Mammary epithelial cell (primary cell): Measurements from ENCODE around the gene ST3GAL4.
"Not testable (repeated sequence)": the region's sequence is repeated elsewhere in the genome, so short reads cannot be mapped to it uniquely, and the experiment has no call there.

ENCODE experiments used
- CTCF ChIP-seq, 2 donors: IDR thresholded peaks in 1 of 2; conservative IDR thresholded peaks in 1 of 2; 2 replicates each; pipeline ENCODE4 v1.5.1; 2011 to 2012; ENCODE audit warnings: inconsistent platforms in 2 of 2, low read length in 2 of 2, mild to moderate bottlenecking in 2 of 2, control low read depth in 1 of 2, low read depth in 1 of 2; ENCODE audit not compliant: insufficient read depth in 1 of 2; ENCODE audit errors: extremely low read depth in 1 of 2
- EZH2 ChIP-seq: IDR thresholded peaks from 2 replicates; pipeline ENCODE4 v1.6.1; 2012; ENCODE audit warnings: low read length, inconsistent platforms, borderline replicate concordance

- not testable (repeated sequence) for TF ChIP-seq EZH2; CTCF (conservative IDR thresholded peaks at IDR 0.05 in 1 of 2, IDR thresholded peaks at IDR 0.05 in 1 of 2; ENCODE audit: extremely low read depth in 1 of 2, insufficient read depth in 1 of 2, low read depth in 1 of 2, low read length in 2 of 2)
Measured at GRCh38 chr11:126396266-126396665, 40.8 kb downstream of the ST3GAL4 start.
